ENCODE measurements around the gene MIB2.
A peak's percentile ranks its signal among the peaks of the same experiment; 100 is the strongest.
"Not testable (repeated sequence)": the region's sequence is repeated elsewhere in the genome, so short reads cannot be mapped to it uniquely, and the experiment has no call there.

Gene MIB2

DNA sequence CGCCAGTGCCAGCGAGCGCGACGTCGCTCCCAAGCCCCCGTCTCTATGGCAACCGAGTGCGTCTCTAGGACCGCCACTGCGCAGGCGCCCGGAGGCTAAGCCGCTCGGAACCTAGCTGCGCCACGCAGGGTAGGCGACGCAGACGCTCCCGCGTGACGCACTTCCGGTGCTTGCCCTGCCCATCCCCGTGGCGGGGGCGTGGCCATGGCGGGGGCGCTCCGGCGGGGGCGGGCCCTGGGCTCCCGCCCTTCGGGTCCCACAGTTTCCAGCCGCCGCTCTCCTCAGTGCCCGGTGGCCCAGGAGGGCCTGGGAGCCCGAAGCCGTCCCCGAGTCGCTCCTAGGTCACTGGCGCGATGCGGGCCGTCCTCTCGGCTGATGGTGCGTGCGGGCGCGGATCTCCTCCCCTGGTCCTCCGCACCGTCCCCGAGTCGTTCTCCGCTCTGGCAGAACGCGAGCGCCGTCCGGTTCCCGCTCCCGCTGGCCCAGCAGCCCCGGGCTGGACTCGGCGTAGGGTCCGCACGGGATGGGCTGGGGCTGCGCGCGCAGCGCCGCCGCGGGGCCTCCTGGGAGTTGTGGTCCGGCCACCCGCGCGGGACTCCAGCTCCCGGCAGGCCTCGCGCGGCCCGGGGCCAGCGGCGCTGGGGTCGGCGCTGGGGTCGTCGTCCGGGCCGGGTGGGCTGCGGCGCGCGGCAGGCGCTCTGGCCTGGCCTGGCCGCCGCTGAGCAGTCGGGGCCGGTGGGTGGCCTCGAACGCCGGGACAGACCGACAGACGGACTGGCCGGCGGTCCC lies at the start of gene MIB2:
MIB2 (plus strand) TSS at position 245 of the 789 bp plus-strand sequence. CDS start 7,953 bp downstream, outside the sequence.
- DNase-seq (ENCODE audit: low read depth in 3 of 3), result peak; percentile 93 to 97 (median 95)

DNA sequence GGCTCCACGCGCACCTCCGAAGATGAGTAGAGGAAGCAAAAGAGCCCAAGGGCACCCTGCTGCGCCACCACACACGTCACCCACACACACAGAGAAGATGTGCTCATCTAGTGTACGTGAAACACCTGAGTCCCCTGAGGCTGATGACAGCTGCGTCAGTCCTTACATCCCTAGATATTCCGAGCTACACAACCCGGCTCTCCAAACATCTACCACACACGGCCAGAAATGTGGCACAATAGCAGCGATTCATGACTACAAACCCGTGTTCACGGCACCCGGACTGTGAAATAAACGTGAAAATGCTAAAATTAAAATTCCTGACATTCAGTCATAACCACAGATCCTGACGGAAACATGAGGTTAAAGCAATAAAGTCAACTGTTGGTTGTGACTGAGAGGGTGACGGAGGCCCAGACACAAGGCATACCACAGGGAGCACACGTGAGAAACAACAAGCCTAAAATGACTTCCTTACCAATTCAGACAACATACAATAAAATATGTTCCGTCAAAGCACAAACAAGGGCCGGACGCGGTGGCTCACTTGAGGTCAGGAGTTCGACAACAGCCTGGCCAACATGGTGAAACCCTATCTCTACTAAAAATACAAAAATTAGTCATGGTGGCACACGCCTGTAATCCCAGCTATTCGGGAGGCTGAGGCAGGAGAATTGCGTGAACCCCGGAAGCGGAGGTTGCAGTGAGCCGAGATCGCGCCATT lies 48.0 kb upstream of the MIB2 start:
- DNase-seq (ENCODE audit: low read depth in 3 of 3), result no peak

DNA sequence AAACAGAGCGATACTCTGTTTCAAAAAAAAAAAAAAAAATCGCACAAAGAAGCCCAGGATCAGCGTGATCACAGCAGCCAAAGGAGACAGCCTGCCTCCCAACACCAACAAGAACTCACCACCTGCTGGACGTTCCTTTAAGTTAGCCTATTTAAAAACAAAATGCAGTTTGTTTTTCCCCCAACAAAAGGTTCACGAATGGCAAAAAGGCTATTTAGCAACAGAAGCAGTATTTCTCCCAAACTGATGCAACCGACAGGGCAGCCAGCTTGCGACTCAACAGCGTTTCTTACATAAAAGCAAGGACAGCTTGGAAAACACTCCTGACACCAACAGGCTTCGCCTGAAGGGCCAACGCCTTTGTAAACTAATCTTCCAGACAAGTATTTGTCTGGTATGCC lies 47.4 kb upstream of the MIB2 start:
- DNase-seq (ENCODE audit: low read depth in 3 of 3), result no peak

DNA sequence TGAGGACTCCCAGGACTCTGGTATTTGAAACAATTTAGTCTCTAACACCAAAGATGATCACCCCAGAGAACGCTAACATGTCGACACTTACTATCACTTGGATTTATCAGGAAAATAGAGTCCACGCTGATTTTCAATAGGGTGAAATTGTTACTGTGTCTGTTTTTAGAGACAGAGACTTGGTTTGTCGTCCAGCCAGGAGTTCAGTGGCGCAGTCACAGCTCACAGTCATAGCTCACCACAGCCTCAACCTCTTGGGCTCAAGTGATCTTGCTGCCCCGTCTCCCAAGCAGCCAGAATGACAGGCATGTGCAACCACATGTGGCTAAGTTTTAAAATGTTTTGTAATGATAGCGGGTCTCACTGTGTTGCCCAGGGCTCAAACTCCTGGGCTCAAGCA lies 46.0 kb upstream of the MIB2 start:
- no peak for DNase-seq (ENCODE audit: low read depth in 3 of 3)

DNA sequence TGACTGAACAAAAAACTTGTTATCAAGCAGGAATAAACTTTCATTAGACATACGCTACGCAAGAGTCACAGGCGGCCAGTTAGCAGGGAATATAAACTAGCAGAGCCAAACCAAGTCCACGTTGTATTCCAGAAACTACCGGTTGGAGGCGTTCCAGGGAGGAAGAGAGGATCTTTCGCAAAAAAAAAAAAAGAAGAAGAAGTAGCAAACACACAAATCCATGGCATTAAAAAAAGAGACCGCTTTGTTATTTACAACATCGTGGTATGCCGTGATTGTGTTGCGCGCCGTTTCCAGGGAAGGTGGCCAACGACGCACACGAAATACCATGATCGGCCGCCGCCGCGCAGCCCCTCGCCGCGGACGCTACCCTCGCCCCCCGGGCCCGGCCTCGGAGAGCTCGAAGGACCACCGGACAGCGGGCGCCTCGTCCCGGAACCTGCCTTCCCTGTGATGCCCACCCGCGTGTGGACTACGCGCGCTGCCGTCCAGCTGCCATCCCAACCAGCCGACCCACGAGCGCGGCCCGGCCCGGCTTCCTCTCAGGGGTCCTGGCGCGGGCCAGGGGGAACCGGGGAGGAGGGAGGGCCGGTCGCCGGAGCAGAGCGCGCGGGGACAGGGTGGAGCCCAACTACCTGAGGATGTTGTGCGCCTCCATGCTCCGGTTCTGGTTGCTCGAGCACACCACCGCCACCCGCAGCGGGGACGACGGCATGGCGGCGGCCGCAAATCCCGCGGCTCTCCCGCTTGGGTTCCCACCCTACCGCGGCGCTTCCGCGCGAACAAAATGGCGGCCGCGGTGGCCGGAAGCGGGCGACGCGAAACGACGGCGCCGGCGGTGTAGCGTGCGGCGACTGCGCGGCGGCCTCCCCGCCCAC lies 41.2 kb upstream of the MIB2 start:
- DNase-seq (ENCODE audit: low read depth in 3 of 3), result peak; percentile 40 to 62 (median 41)

DNA sequence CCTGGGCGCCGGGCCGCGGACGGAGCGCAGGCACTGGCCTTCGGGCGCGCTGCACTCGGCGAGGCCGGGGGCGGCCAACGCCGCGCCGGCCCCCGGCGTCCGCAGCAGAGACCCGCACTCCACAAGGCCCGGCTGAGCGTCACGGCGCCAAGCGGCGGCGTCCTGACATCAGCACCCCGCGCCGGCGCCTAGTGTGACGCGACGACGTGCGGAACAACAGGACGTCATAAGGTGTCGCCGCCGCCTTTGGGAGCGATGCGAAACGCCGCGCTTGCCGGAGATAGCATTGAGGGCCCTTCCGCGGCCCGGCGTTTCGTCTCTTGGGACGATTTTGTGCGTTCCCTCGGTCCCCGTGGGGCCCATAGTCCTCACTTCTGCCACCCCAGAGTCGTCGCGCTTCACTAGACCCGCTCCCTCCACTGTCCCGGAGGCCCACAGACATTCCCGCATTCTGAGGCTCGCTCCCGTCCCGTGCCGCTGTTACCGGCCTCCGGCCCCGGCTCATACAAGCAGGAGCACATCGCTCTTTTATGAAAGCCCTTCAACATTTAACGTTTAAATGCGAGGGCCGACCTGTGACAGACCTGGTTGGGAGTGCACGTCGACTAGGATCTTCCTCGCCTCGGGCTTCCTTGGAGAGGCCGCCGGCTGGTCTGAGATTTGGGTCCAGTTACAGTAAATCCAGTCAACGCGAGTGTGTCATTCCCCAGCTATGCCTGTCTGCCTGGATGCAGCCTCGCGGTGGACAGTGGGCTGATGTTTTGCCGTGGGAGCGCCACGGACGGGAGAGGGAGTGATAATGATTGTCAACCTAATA lies 40.4 kb upstream of the MIB2 start, which contains the start of gene SSU72:
SSU72 (minus strand) TSS at position 143 of the 817 bp plus-strand sequence. CDS start 306 bp downstream, outside the sequence.
- peak; percentile 86 to 93 (median 87) for DNase-seq (ENCODE audit: low read depth in 3 of 3)

DNA sequence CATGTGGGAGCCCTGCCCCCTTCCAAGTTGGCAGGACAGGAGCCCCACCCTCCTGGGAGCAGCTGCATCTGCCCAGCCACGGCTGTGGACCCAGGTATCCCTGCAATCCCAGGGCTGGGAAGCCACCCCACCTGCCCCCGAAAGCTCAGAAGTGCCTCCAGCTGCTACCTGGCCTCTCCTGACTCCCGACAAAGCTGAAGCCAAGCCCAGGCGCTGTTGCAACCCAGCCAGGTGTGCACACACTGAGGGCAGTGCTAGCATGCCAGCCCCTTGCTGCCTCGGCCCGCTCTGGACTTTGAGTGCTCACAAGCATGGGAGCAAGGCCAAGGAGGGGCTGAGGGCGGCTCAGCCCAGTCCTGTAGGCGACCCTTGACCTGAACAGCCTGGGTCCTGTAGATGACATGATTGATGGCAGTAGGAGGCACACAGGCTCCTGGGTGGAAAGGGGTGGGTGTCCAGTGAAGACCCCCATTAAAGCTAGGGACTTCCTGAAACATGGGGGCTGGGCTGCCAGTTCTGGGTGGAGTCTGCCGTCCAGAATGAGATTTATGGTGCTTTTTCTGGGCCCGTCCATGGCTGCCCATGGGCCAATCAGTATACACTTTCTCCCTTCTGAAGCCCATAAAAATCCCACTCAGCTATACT lies 37.8 kb upstream of the MIB2 start:
- no peak for DNase-seq (ENCODE audit: low read depth in 3 of 3)

DNA sequence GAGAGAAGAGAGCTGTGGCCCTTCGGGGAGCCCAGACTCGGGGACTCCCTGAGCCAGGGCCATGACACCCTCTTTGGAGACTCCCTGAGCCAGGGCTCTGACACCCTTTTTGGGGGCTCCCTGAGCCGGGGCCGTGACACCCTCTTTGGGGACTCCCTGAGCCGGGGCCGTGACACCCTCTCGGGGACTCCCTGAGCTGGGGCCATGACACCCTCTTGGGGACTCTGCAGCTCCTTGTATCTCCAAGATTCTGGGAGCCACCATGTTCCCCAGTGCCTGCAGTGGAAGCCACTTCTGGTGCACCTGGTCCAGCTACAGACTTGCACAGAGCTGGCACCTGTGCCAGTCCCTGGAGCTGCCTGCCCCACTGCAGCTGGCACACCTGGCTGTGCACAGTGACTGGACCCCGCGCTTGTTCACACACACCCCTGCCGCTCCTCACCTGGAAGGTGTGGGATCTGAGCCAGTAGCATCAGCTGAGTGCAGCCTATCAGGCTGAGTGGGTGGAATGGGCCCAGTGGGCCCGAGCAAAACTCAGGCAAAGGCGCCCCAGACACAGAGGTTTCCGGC lies 36.8 kb upstream of the MIB2 start:
- DNase-seq (ENCODE audit: low read depth in 3 of 3), result no peak

DNA sequence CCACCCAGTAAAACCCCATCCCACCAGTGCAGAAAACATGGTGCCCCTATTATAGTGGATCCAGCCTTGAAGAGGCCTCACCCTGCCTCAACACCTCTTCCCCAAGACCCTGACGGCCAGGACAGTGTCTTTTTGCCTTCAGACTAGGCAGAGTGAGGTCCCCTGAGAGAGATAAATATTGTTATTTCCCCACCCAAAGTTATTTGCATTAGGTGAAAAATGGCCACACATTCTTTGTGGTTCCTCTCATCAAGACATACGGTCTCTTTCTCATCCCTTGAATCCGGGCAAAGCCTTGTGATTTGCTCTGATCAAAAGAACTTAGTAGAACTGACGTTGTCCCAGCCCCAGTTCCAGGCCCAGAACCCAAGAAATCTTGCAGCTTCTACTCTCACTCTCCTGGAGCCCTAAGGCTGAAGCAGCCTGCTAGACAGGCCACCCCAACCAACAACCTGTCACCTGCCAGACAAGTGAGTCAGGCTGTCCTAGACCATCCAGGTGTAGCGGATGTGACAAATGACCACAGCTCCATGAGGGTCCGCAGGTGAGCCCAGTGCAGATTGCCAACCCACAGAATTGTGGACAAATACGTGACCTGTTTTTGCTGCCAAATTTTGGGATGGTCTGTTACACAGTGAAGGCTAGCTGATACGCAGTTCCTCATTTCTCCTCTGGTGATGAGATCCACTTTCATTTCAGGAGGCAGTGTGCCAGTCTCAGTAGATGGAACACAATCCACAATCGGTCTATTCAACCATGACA lies 32.5 kb upstream of the MIB2 start:
- DNase-seq (ENCODE audit: low read depth in 3 of 3), result no peak

DNA sequence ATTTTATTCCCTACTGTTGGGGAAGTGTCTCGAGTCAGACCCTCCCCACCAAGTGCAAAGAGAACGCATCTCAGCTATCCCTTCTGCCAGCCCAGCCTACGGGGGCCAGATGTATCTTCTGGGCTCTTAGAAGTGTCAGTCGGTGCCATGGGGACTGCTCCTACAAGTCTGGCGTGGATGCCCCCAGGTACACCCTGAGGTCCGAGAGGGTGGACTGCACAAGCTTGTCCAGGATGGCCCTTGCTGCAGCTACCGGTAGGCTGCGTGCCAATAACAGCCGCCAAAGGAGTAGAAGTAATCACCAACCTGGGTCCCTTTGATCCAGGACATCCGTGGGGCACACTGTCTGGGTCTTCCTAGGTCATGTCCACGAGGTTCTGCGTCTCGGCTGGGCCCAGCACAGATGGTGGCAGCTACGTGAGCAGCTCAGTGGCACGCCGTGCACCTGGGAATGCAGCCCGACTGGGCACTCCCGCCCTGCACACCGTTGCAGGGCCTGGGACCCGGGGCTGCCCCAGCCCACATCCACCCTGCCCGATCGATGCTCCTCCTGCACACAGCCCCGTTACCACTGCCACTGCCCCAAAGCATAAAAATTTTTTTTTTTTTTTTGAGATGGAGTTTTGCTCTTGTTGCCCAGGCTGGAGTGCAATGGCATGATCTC lies 31.8 kb upstream of the MIB2 start:
- DNase-seq (ENCODE audit: low read depth in 3 of 3), result no peak

DNA sequence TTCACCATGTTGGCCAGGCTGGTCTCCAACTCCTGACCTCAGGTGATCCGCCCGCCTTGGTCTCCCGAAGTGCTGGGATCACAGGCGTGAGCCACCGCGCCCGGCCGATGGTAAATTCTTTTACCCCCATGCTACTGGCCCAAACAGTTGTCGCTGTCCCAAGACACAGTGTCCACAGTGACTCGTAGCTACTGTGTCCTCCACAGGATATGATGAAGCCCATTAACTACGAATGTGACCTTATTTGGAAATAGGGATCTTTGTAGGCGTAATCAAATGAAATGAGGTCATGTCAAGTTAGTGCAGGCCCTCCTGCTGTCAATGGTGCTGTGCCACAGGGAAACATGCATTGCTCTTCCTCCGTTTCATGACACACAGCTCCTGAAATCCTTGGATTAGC lies 23.8 kb upstream of the MIB2 start:
- DNase-seq (ENCODE audit: low read depth in 3 of 3), result no peak

DNA sequence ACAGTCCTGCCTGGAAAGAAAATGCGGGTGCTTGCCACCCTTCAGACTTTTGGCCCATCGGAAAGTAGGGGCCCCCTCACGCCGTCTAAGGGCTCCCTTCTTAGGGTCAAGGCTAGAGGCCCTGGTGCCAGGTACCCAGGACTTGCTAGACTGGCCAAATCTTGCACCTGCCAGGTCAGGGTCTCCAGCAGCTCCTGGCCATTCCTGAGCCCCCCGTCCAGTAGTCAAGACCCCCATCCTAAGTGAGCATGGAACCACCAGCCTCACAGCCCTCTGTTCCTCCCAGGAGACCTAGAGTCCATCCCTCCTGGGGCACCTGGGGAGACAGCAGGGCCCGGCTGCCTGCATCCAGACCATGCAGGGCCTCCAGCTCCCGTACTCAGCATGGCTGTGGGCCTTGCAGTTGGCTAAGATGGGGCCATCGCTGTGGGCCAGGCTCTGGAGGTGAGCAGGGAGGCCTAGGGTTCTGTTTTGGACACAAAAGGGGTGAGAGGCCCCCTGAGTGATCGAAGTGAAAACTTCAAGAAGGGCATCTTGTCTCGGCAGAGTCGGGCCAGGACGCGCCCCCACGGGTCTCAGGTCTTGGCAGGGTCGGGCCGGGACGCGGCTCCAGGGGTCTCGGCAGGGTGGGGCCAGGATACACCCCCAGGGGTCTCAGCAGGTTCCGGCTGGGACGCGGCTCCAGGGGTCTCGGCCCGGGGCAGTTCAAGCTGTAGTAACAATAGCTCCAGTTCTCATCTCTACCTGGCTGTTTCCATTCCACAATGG lies 21.3 kb upstream of the MIB2 start:
- no peak for DNase-seq (ENCODE audit: low read depth in 3 of 3)

DNA sequence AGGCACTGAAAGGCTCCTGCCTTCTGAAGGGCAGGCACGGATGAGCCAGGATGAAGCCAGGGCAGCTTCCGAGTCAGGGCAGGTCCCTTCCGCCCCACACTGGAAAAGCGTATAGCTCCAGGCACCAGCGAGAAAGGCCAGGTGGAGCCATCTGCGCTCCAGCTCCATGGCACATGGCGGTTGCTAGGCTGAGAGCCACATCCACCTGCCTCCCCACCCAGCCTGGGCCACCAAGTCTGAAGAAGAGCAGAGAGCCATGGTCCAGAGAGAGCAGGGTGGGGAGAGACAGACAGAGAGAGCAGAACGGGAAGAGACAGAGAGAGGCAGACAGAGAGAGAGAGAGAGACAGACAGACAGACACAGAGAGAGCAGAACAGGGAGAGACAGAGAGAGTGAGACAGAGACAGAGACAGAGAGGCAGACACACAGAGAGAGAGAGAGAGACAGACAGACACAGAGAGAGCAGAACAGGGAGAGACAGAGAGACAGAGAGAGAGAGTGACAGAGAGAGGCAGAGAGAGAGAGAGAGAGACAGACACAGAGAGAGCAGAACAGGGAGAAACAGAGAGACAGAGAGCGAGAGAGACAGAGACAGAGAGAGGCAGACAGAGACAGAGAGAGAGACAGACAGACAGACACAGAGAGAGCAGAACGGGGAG lies 20.6 kb upstream of the MIB2 start:
- DNase-seq (ENCODE audit: low read depth in 3 of 3), result no peak

DNA sequence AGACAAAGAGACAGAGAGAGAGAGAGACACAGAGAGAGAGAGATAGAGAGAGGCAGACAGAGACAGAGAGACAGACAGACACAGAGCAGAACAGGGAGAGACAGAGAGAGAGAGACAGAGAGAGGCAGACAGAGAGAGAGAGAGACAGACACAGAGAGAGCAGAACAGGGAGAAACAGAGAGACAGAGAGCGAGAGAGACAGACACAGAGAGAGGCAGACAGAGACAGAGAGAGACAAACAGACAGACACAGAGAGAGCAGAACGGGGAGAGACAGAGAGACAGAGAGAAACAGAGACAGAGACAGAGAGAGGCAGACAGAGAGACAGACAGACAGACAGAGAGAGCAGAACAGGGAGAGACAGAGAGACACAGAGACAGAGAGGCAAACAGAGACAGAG lies 20.0 kb upstream of the MIB2 start:
- DNase-seq (ENCODE audit: low read depth in 3 of 3), result not testable (repeated sequence)

DNA sequence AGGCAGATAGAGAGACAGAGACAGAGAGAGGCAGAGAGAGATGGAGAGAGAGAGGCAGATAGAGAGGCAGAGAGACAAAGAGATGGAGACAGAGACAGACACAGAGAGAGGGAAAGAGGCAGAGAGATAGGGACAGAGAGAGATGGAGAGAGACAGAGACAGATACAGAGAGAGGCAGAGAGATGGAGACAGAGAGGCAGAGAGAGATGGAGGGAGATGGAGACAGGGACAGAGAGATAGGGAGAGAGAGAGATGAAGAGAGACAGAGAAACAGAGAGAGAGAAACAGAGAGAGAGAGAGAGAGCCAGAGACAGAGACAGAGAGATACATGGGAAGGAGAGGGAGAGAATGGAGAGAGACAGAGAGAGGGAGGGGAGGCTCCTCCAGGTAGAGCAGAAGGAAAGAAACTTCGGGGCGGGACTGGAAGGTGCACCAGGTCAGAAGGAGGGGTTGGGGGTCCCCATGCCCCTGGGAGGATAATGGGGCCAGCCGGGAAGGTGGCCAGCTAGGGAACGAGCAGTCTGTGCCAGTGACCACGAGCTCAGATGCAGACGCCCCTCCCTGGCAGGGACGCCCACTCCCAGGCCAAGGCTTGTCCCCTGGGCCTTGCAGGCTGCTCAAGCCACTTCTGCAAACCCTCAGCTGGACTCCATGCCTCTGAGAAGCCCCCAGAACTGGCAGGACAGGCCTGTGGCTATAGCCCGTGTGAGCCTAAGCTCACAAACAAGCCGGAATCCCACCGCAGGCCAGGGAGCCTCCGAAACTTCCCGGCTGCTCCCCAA lies 18.6 kb upstream of the MIB2 start:
- DNase-seq (ENCODE audit: low read depth in 3 of 3), result no peak

DNA sequence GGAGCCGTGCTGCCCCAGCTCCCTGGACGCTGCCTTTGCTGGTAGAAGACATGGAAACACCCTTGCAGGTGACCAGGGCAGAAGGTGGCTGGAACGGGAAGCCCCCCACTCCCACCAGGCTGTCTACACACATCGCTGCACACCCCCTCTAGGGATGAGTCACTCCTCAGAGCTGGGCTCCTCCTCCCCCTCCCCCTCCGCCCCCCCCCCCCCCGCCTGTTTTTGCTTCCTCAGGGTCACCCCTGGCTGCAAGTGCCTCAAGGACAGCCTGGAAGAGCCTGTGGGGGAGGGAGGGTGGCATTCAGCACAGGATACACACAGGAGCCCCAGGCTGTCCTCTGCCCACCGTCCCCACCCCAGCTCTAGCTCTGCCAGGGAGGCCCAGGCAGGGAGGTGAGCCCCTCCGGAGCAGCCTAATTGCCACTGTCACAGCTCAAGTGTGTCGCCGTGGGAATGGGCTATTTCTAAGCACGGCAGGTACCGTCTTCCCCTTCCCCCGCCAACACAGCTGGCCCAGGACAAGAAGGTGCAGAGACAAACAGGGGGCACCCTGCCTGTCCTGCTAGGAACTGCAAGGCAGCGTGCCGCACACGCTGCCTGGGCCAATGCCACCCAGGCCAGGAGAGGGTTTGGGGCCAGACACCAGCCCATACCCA lies 17.9 kb upstream of the MIB2 start:
- no peak for DNase-seq (ENCODE audit: low read depth in 3 of 3)

Measured in stimulated activated CD4-positive, alpha-beta T cell treated with anti-CD3 and anti-CD28 coated beads, TNF-alpha, amount 100 ng/mL, for 48 hours (primary cell).